Right lobe of liver (tissue), 4 donors: ENCODE measurements around the gene FAM20C.

Source experiments
- POLR2A ChIP-seq: fragments of 450-650 bp; IDR thresholded peaks from one replicate; pipeline ENCODE4 v1.6.1; 2017; ENCODE audit warnings: antibody characterized with exemption, mild to moderate bottlenecking
- TF ChIP-seq, protein P1 (sequence below), 4 donors: fragments of 200-600 bp in 3 of 4; fragments of 450-650 bp in 1 of 4; IDR thresholded peaks; one replicate each; pipeline versions ENCODE4 v1.5.1 to v1.8.0; 2016 to 2022; ENCODE audit warnings: antibody characterized with exemption in 4 of 4, mild to moderate bottlenecking in 2 of 4
- donor health status: DM: no; HTN: no; CAD: no.
- donor health status: DM: no; HTN: no; CAD: no.
- donor health status: DM: no; HTN: yes; CAD: no.

DNA sequence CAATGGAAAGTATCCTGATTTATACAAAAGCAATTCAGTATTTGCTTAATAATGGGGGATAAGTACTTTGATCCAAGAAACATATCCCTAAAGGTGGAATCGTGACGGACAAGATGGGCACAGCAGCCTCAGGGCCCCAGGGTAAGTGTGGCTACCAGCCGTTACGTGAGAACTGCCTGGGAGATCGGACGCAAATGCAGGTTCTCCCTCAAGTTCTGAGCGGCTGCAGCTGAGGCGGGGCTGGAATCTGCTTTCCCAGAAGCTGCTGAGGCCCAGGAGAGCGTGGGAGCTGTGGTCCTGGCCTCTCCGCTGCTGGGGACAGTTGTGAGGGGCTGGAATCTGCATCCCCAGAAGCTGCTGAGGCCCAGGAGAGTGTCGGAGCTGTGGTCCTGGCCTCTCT, 111.1 kb downstream of the FAM20C start:
- TF ChIP-seq, protein P1, sequence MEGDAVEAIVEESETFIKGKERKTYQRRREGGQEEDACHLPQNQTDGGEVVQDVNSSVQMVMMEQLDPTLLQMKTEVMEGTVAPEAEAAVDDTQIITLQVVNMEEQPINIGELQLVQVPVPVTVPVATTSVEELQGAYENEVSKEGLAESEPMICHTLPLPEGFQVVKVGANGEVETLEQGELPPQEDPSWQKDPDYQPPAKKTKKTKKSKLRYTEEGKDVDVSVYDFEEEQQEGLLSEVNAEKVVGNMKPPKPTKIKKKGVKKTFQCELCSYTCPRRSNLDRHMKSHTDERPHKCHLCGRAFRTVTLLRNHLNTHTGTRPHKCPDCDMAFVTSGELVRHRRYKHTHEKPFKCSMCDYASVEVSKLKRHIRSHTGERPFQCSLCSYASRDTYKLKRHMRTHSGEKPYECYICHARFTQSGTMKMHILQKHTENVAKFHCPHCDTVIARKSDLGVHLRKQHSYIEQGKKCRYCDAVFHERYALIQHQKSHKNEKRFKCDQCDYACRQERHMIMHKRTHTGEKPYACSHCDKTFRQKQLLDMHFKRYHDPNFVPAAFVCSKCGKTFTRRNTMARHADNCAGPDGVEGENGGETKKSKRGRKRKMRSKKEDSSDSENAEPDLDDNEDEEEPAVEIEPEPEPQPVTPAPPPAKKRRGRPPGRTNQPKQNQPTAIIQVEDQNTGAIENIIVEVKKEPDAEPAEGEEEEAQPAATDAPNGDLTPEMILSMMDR (IDR thresholded peaks at IDR 0.05), result no peak
- TF ChIP-seq POLR2A, result no peak
